Measurements from ENCODE around the gene SGPP2.
"Not testable (repeated sequence)": the region's sequence is repeated elsewhere in the genome, so short reads cannot be mapped to it uniquely, and the experiment has no call there.

Gene SGPP2

GRCh38 chr2:222427646-222428301, 3.4 kb downstream of the SGPP2 start:
- DNase-seq = no peak

GRCh38 chr2:222430071-222430470, 5.7 kb downstream of the SGPP2 start:
- DNase-seq = no peak

GRCh38 chr2:222430681-222431080, 6.3 kb downstream of the SGPP2 start:
- no peak for DNase-seq

GRCh38 chr2:222431869-222432268, 7.5 kb downstream of the SGPP2 start:
- no peak for DNase-seq

GRCh38 chr2:222433332-222434173, 9.2 kb downstream of the SGPP2 start:
- DNase-seq = no peak

- DNase-seq = no peak
Measured at GRCh38 chr2:222434204-222434603, 9.9 kb downstream of the SGPP2 start.

GRCh38 chr2:222435400-222436039, 11.2 kb downstream of the SGPP2 start:
- DNase-seq = not testable (repeated sequence)

- no peak for DNase-seq
Measured at GRCh38 chr2:222436040-222436413, 11.7 kb downstream of the SGPP2 start.

- DNase-seq = no peak
Measured at GRCh38 chr2:222439692-222440091, 15.3 kb downstream of the SGPP2 start.

- no peak for DNase-seq
Measured at GRCh38 chr2:222440673-222441422, 16.5 kb downstream of the SGPP2 start.

- no peak for DNase-seq
Measured at GRCh38 chr2:222442665-222443064, 18.3 kb downstream of the SGPP2 start.

- DNase-seq = no peak
Measured at GRCh38 chr2:222445227-222445626, 20.9 kb downstream of the SGPP2 start.

- no peak for DNase-seq
Measured at GRCh38 chr2:222447131-222447530, 22.8 kb downstream of the SGPP2 start.

GRCh38 chr2:222448748-222449181, 24.4 kb downstream of the SGPP2 start:
- no peak for DNase-seq

GRCh38 chr2:222450021-222450420, 25.7 kb downstream of the SGPP2 start:
- no peak for DNase-seq

- DNase-seq = no peak
Measured at GRCh38 chr2:222451224-222451674, 26.9 kb downstream of the SGPP2 start.

GRCh38 chr2:222452422-222452950, 28.1 kb downstream of the SGPP2 start:
- DNase-seq = no peak

GRCh38 chr2:222456479-222457077, 32.2 kb downstream of the SGPP2 start:
- no peak for DNase-seq

- DNase-seq = no peak
Measured at GRCh38 chr2:222459983-222460382, 35.6 kb downstream of the SGPP2 start.

- no peak for DNase-seq
Measured at GRCh38 chr2:222465746-222466145, 41.4 kb downstream of the SGPP2 start.

- DNase-seq = no peak
Measured at GRCh38 chr2:222468346-222468745, 44.0 kb downstream of the SGPP2 start.

GRCh38 chr2:222470802-222471468, 46.6 kb downstream of the SGPP2 start:
- DNase-seq = no peak

Data from stimulated activated CD4-positive, alpha-beta T cell treated with anti-CD3 and anti-CD28 coated beads, Interleukin-12 subunit alpha, Interleukin-12 subunit beta, amount 100 ng/mL, for 4 hours (primary cell).